Upper lobe of left lung (tissue), 6 donors: ENCODE data around the gene APBA1. TPM values are rescaled to one million over a fixed set of nuclear protein-coding genes. Genes with fewer than 3 reads are reported as not detected.

Experiments used
- ATAC-seq, 2 donors: fragments of 200-7000 bp; cut with Tn5 transposase; one replicate each; pipeline ENCODE4 v1.9.1; 2022; ENCODE audit warnings: mild to moderate bottlenecking in 2 of 2, moderate library complexity in 2 of 2; ENCODE audit not compliant: low FRiP score in 2 of 2
- DNase-seq, 2 donors: peaks; one replicate each; pipeline ENCODE4 v3.0.0-alpha.2; 2019 to 2020
- H3K27ac ChIP-seq, 4 donors: fragments of 200-600 bp; sonication (generic); one replicate each; pipeline ENCODE4 v1.5.1; 2016 to 2019
- H3K27me3 ChIP-seq, 4 donors: fragments of 200-600 bp; sonication (generic); one replicate each; pipeline ENCODE4 v1.5.1; 2017 to 2019
- H3K36me3 ChIP-seq, 4 donors: fragments of 200-600 bp; sonication (generic); one replicate each; pipeline ENCODE4 v1.5.1; 2016 to 2019
- H3K4me1 ChIP-seq, 4 donors: fragments of 200-600 bp; sonication (generic); one replicate each; pipeline ENCODE4 v1.5.1; 2018 to 2019
- H3K4me3 ChIP-seq, 4 donors: fragments of 200-600 bp; sonication (generic); one replicate each; pipeline ENCODE4 v1.5.1; 2017 to 2019; ENCODE audit warnings: mild to moderate bottlenecking in 2 of 4, moderate library complexity in 1 of 4
- H3K9me3 ChIP-seq, 4 donors: fragments of 200-600 bp; sonication (generic); one replicate each; pipeline ENCODE4 v1.5.1; 2018 to 2019
- EP300 ChIP-seq, 4 donors: sonication (generic); formaldehyde crosslinking; IDR thresholded peaks; one replicate each; pipeline ENCODE4 v1.5.1; 2017; ENCODE audit warnings: antibody characterized with exemption in 4 of 4, control low read depth in 2 of 4
- POLR2A ChIP-seq, 4 donors: fragments of 450-650 bp; IDR thresholded peaks; one replicate each; pipeline ENCODE4 v1.5.1; 2016 to 2017; ENCODE audit warnings: antibody characterized with exemption in 4 of 4, mild to moderate bottlenecking in 2 of 4
- POLR2AphosphoS5 ChIP-seq, 2 donors: sonication (generic); formaldehyde crosslinking; IDR thresholded peaks; one replicate each; pipeline ENCODE4 v1.5.1; 2017; ENCODE audit warnings: antibody characterized with exemption in 2 of 2
- WGBS, 2 donors: methylation state at CpG; one replicate each; pipeline ENCODE4 v1.1.5; 2017 to 2018; 5-methylcytosine and 5-hydroxymethylcytosine counted together
- total RNA-seq, 6 donors: library from RNA; depleted of rRNA in 4 of 6; stranded (reverse); fragments of >200 nt in 4 of 6; gene quantifications; one replicate each; pipeline versions ENCODE4 v1.1.0 to v1.2.1, GENCODE V29; 2016 to 2021
- TF ChIP-seq, protein P1 (sequence below), 6 experiments: fragments of 450-650 bp in 4 of 6; fragments of 200-600 bp in 2 of 6; sonication (generic) in 2 of 6; IDR thresholded peaks; one replicate each; pipeline ENCODE4 v1.5.1; 2016 to 2019; ENCODE audit warnings: antibody characterized with exemption in 6 of 6
- donor health status: DM: no; HTN: no; CAD: no; lungs with moderate emphysema.
- donor health status: DM: no; HTN: yes; CAD: no; lungs with severe emphysema.

The APBA1 gene
- total RNA-seq, 6 donors from 2014 or later, result 2.1 to 5.4 (median 4.0) TPM

DNA sequence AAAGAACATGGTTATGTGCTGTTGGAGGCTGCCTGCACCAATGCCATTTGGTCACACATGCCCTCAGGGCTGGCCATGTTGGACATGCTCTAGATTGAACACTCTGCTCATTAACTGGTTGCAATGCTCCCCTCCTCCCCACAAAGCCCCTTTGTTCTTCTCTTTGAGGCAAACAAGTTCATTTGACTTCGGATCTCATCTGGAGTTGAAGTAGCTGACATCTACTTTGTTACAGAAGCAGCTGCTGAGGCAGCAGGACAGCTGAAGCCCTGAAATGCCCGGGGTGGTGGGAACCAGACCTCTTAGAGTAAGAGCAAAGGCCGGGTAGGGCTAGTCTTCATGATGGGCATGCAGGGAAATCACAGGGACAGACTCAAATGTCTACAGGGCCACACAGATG, 123.5 kb downstream of the APBA1 start:
- no peak for ATAC-seq
- Histone ChIP-seq H3K4me1 (peaks cover 0 to 7% (median 1%) of the 10 kb centered on the region in 4 donors), H3K4me3 (no peak overlapping the region), H3K36me3 (no peaks in the 10 kb centered on the region), H3K9me3 (no peaks in the 10 kb centered on the region), H3K27ac (no peak overlapping the region), H3K27me3 (peaks cover 0 to 2% (median 0%) of the 10 kb centered on the region in 4 donors)
- 79 to 87% methylated on average over 3 of the region's 3 CpGs for WGBS, 2 donors
- no peak for TF ChIP-seq POLR2A (IDR thresholded peaks at IDR 0.05)
- no peak for TF ChIP-seq POLR2AphosphoS5 (IDR thresholded peaks at IDR 0.05)
- TF ChIP-seq, protein P1, sequence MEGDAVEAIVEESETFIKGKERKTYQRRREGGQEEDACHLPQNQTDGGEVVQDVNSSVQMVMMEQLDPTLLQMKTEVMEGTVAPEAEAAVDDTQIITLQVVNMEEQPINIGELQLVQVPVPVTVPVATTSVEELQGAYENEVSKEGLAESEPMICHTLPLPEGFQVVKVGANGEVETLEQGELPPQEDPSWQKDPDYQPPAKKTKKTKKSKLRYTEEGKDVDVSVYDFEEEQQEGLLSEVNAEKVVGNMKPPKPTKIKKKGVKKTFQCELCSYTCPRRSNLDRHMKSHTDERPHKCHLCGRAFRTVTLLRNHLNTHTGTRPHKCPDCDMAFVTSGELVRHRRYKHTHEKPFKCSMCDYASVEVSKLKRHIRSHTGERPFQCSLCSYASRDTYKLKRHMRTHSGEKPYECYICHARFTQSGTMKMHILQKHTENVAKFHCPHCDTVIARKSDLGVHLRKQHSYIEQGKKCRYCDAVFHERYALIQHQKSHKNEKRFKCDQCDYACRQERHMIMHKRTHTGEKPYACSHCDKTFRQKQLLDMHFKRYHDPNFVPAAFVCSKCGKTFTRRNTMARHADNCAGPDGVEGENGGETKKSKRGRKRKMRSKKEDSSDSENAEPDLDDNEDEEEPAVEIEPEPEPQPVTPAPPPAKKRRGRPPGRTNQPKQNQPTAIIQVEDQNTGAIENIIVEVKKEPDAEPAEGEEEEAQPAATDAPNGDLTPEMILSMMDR (IDR thresholded peaks at IDR 0.05), result no peak
- no peak for TF ChIP-seq EP300 (IDR thresholded peaks at IDR 0.05)
- no peak for DNase-seq

- no peaks in the 10 kb centered on the region for H3K36me3 ChIP-seq
- no peak for ATAC-seq
- H3K27me3 ChIP-seq, result peaks cover 0 to 2% (median 0%) of the 10 kb centered on the region in 4 donors
Observed at GRCh38 chr9:69546265-69546664, 125.9 kb downstream of the APBA1 start.

DNA sequence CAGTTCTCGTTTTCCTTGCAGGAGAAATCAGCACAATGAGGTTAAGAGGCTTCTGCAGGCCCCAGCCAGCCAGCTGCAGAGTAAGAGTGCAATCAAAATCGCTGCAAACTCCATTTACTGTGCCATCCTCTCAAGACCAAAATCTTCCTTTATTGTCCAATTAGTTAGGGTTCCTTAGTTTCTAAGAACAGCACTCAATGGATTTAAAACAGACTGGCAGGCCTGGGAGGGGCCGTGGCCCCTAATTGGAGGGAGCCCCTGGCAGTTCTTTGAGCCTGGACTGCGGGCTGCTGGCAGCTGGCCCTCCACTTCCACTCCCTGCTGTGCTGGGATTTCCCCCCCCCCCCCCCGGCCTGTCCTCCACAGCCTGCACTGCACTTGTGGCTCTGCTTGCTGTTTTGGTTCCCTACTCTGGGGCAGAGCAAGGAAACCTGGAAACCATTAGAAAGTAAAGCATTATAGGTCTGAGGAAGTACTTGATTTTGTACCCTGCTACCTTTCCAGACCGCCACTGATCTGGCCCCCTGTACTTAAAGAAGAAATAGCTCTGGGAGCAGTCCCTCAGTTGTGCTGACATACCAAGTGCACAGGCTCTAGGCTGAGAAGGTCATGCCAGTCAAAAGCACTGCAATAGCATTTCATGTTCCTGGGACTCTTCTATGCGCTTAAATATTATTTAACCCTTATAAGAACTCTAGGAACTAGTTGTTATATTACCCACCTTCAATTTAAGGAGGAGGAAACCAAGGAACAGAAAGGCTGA, 129.0 kb downstream of the APBA1 start:
- DNase-seq, result peak in 1 of 2 donors; percentile 22
- no peak overlapping the region for H3K4me3 ChIP-seq
- ATAC-seq, result peak in 1 of 2 donors; percentile 39
- TF ChIP-seq POLR2AphosphoS5 (IDR thresholded peaks at IDR 0.05) (no peak), EP300 (IDR thresholded peaks at IDR 0.05) (no peak), POLR2A (IDR thresholded peaks at IDR 0.05) (no peak)
- TF ChIP-seq, protein P1 (IDR thresholded peaks at IDR 0.05), result no peak
- no peaks in the 10 kb centered on the region for H3K36me3 ChIP-seq
- WGBS, 2 donors, result 37 to 58% methylated on average over 4 to 7 of the region's 7 CpGs
- H3K9me3 ChIP-seq, result no peaks in the 10 kb centered on the region
- no peak overlapping the region for H3K27ac ChIP-seq
- no peaks in the 10 kb centered on the region for H3K27me3 ChIP-seq
- H3K4me1 ChIP-seq, result no peaks in the 10 kb centered on the region

More at GRCh38 chr9:69546265-69546664, 125.9 kb downstream of the APBA1 start:
- no peak for DNase-seq
- H3K27ac ChIP-seq, result no peak overlapping the region
- no peaks in the 10 kb centered on the region for H3K9me3 ChIP-seq
- 66 to 69% methylated on average over 4 of the region's 4 CpGs for WGBS, 2 donors
- TF ChIP-seq, protein P1 (IDR thresholded peaks at IDR 0.05), result peak in 1 of 6 experiments; percentile 7
- no peak for TF ChIP-seq POLR2A (IDR thresholded peaks at IDR 0.05)
- TF ChIP-seq EP300 (IDR thresholded peaks at IDR 0.05), result no peak
- no peak overlapping the region for H3K4me3 ChIP-seq
- H3K4me1 ChIP-seq, result peaks cover 0 to 7% (median 1%) of the 10 kb centered on the region in 4 donors

GRCh38 chr9:69542058-69542457, 130.1 kb downstream of the APBA1 start:
- Histone ChIP-seq H3K4me3 (no peak overlapping the region), H3K36me3 (no peaks in the 10 kb centered on the region), H3K27ac (no peak overlapping the region), H3K9me3 (no peaks in the 10 kb centered on the region), H3K27me3 (no peaks in the 10 kb centered on the region), H3K4me1 (no peaks in the 10 kb centered on the region)
- TF ChIP-seq POLR2A (IDR thresholded peaks at IDR 0.05), result no peak
- TF ChIP-seq, protein P1 (IDR thresholded peaks at IDR 0.05), result no peak
- no peak for TF ChIP-seq EP300 (IDR thresholded peaks at IDR 0.05)
- no peak for TF ChIP-seq POLR2AphosphoS5 (IDR thresholded peaks at IDR 0.05)
- DNase-seq, result no peak
- no peak for ATAC-seq
- 94 to 97% methylated on average over 6 of the region's 6 CpGs for WGBS, 2 donors

GRCh38 chr9:69535911-69536310, 136.3 kb downstream of the APBA1 start:
- DNase-seq (no peak), ATAC-seq (no peak)
- TF ChIP-seq EP300 (IDR thresholded peaks at IDR 0.05) (no peak), POLR2A (IDR thresholded peaks at IDR 0.05) (no peak), POLR2AphosphoS5 (IDR thresholded peaks at IDR 0.05) (no peak)
- TF ChIP-seq, protein P1 (IDR thresholded peaks at IDR 0.05), result no peak
- Histone ChIP-seq H3K27me3 (no peaks in the 10 kb centered on the region), H3K4me1 (no peaks in the 10 kb centered on the region), H3K9me3 (no peaks in the 10 kb centered on the region), H3K36me3 (no peaks in the 10 kb centered on the region), H3K4me3 (no peak overlapping the region), H3K27ac (no peak overlapping the region)
- 90 to 100% methylated on average over 1 of the region's 1 CpG for WGBS, 2 donors
